ENCODE measurements around the gene SDC4. TPM values are rescaled to one million over a fixed set of nuclear protein-coding genes. Genes with fewer than 3 reads are reported as not detected.

The SDC4 gene
- total and polyA plus RNA-seq, 2 experiments from 2014 or later = 28.5 to 39.9 TPM

GRCh38 chr20:45359069-45359405 lies 10.8 kb upstream of the SDC4 start (continued):
- no peak for TF ChIP-seq ZNF462 (CRISPR knock-in tag; IDR thresholded peaks at IDR 0.05)
- no peak for TF ChIP-seq POLR2AphosphoS5 (IDR thresholded peaks at IDR 0.05; ENCODE audit: low read depth)
- TF ChIP-seq EZH2 (IDR thresholded peaks at IDR 0.05; ENCODE audit: low read depth, unreplicated experiment) = no peak
- TF ChIP-seq ZNF331 (CRISPR knock-in tag; IDR thresholded peaks at IDR 0.05; ENCODE audit: low read depth) = no peak

DNA sequence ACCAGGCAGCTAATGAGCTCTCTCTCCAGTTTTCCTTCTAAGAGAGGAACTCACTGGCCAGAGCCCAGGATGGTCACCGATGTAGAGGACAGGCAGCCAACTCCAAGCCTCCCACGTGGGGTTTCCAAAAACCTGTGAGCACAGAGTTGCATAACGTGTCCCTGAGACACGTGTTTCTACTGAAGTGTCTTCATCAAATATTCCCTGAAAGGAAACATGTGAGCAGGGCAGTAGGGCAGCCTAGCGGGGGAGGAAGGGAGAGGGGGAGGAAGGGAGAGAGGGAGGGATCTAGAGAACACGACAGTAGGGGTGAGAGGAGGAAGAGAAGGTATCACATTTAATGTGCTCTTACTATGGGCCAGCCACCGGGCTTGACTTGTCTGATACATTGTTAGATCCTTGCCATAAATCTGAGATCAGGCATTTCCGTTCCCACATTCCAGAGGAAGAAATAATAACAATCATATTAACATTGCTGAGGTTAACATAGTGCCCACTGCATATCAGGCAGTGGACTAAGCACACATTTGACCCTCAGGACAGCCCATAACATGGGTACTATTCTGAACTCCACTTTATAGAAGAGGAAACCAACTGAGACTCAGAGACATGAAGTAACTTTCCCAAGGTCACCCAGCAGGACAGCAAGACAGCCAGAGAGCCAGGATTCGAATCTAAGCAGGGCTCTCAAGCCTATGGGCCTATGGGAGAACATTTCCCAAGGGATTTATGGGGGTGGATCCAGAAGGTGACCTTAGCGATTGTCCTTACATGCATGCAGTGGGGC lies 10.3 kb upstream of the SDC4 start:
- Histone ChIP-seq H3K9me2 (ENCODE audit: insufficient read depth) (no peaks in the 10 kb centered on the region), H4K20me1 (replicated peaks; ENCODE audit: insufficient read depth) (no peaks in the 10 kb centered on the region), H3K27ac (ENCODE audit: low read depth) (no peak overlapping the region), H3K79me2 (replicated peaks; ENCODE audit: insufficient read depth) (peaks cover under 1% of the 10 kb centered on the region), H3K4me1 (ENCODE audit: insufficient read depth) (peaks cover 11% of the 10 kb centered on the region), H3K27me3 (ENCODE audit: insufficient read depth) (no peaks in the 10 kb centered on the region), H3K4me3 (no peak overlapping the region), H2AFZ (peak overlapping the region; percentile 90), H3F3A (replicated peaks; ENCODE audit: low read depth) (no peaks in the 10 kb centered on the region), H3K36me3 (ENCODE audit: insufficient read depth) (no peaks in the 10 kb centered on the region), H3K4me2 (no peak overlapping the region)
- Mint-ChIP-seq H3K36me3 (ENCODE audit: low read depth) (no peaks in the 10 kb centered on the region), H3K9me3 (no peaks in the 10 kb centered on the region), H3K27ac (no peak overlapping the region), H3K4me3 (no peak overlapping the region), H3K27me3 (ENCODE audit: insufficient read depth, low read depth, poor library complexity) (peaks cover 3% of the 10 kb centered on the region), H3K4me1 (peaks cover 35% of the 10 kb centered on the region)
- no peak for DNase-seq (ENCODE audit: low spot score)
- no peak for ATAC-seq
- no peak for TF ChIP-seq REST (IDR thresholded peaks at IDR 0.05; ENCODE audit: unreplicated experiment)
